ENCODE measurements around the gene CMTM2. TPM values are rescaled to one million over a fixed set of nuclear protein-coding genes. Genes with fewer than 3 reads are reported as not detected.

The CMTM2 gene
- total RNA-seq, 1 donor from 2014 or later = 3.1 TPM

- no peaks in the 10 kb centered on the region for H3K9me3 ChIP-seq
- intact Hi-C loops (cut with DNase I) = no loop called here
- H3K36me3 ChIP-seq = peaks cover 23% of the 10 kb centered on the region
- H3K27me3 ChIP-seq = no peaks in the 10 kb centered on the region
- H3K27ac ChIP-seq = peak overlapping the region; percentile 2
- peak overlapping the region; percentile 72 for H3K4me3 ChIP-seq
- ATAC-seq (no peak), DNase-seq (no peak)
- peaks cover 38% of the 10 kb centered on the region for H3K4me1 ChIP-seq
- TF ChIP-seq CTCF (IDR thresholded peaks at IDR 0.05) = no peak
Observed at GRCh38 chr16:66554495-66554894, 24.8 kb upstream of the CMTM2 start.

GRCh38 chr16:66560107-66560506 lies 19.2 kb upstream of the CMTM2 start:
- ATAC-seq = no peak
- no peak for TF ChIP-seq CTCF (IDR thresholded peaks at IDR 0.05)
- Histone ChIP-seq H3K4me3 (no peak overlapping the region), H3K9me3 (no peaks in the 10 kb centered on the region), H3K36me3 (peaks cover 43% of the 10 kb centered on the region), H3K4me1 (peaks cover 8% of the 10 kb centered on the region), H3K27ac (no peak overlapping the region), H3K27me3 (no peaks in the 10 kb centered on the region)
- no peak for DNase-seq
- intact Hi-C loops (cut with DNase I) = no loop called here

GRCh38 chr16:66561381-66562080 lies 17.7 kb upstream of the CMTM2 start:
- TF ChIP-seq CTCF (IDR thresholded peaks at IDR 0.05) = no peak
- peaks cover 57% of the 10 kb centered on the region for H3K36me3 ChIP-seq
- no peak for ATAC-seq

GRCh38 chr16:66562409-66562808 lies 16.9 kb upstream of the CMTM2 start:
- H3K27me3 ChIP-seq = no peaks in the 10 kb centered on the region
- peaks cover 61% of the 10 kb centered on the region for H3K36me3 ChIP-seq
- TF ChIP-seq CTCF (IDR thresholded peaks at IDR 0.05) = no peak
- ATAC-seq (no peak), DNase-seq (no peak)
- no peaks in the 10 kb centered on the region for H3K9me3 ChIP-seq
- no peaks in the 10 kb centered on the region for H3K4me1 ChIP-seq
- no peak overlapping the region for H3K4me3 ChIP-seq
- intact Hi-C loops (cut with DNase I) = no loop called here
- H3K27ac ChIP-seq = no peak overlapping the region

More at GRCh38 chr16:66561381-66562080, 17.7 kb upstream of the CMTM2 start:
- H3K4me1 ChIP-seq = no peaks in the 10 kb centered on the region
- H3K27me3 ChIP-seq = no peaks in the 10 kb centered on the region
- intact Hi-C loops (cut with DNase I) = no loop called here
- no peak overlapping the region for H3K4me3 ChIP-seq
- no peak for DNase-seq
- no peaks in the 10 kb centered on the region for H3K9me3 ChIP-seq
- H3K27ac ChIP-seq = no peak overlapping the region

- H3K27ac ChIP-seq = no peak overlapping the region
- H3K36me3 ChIP-seq = peaks cover 56% of the 10 kb centered on the region
- H3K4me3 ChIP-seq = no peak overlapping the region
- H3K4me1 ChIP-seq = no peaks in the 10 kb centered on the region
- no peak for ATAC-seq
- intact Hi-C loops (cut with DNase I) = no loop called here
- no peaks in the 10 kb centered on the region for H3K27me3 ChIP-seq
- TF ChIP-seq CTCF (IDR thresholded peaks at IDR 0.05) = no peak
- H3K9me3 ChIP-seq = no peaks in the 10 kb centered on the region
- DNase-seq = no peak
Observed at GRCh38 chr16:66562986-66563385, 16.3 kb upstream of the CMTM2 start.
